ENCODE results near the gene NXPH2.

The NXPH2 gene

DNA sequence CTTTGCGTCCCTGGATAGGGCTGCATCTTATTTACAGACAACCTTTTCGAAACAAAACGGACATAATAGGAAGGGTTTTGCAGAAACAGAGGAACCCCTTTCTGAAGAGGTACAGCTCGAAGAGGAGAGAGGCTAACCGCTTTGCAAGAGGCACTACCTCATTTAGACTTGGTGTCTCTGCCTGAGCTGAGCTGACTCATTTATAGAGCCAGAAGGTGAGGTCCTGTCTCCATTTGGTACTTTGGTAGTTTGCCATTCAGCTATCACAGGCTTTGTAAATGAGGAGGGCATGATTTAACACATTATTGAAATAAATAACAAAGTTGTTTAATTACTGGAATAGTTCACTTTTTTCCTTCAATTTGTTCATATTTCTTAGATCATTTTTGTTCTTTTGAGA is 2.2 kb upstream of the NXPH2 start:
- no peak overlapping the region for H3K27ac ChIP-seq
- DNase-seq, result no peak
- H3K4me3 ChIP-seq (ENCODE audit: low read depth, low read length), result no peak overlapping the region
- in situ Hi-C loops (cut with HindIII; ENCODE audit: low pct_ligation_motif_present, low sequenced_read_pairs), result no loop called here
- TF ChIP-seq CTCF (IDR thresholded peaks at IDR 0.05; ENCODE audit: low read depth, low read length, missing control alignments), result no peak
- H3K27me3 ChIP-seq (replicated peaks), result peaks cover 44% of the 10 kb centered on the region
- no peaks in the 10 kb centered on the region for H3K36me3 ChIP-seq (replicated peaks)

DNA sequence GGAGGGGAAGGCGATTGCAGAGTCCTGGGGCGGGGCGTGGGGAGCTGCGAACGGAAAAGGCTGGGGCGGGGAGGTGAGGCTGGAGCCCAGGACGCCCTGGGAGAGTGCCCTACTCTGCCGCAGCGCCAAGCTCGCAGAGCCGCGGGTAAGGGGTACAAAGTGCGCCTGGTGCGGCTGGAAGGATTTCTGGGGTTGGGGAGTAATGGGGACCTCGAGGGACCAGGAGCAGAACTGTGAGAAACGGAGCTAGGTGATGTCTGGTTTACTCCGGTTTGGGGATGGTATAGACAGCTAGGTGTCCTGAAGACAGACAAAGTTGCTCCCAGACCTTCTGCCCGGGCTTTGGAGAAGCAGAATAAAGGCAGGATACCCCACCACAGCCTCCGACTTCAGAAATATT is 718 bp upstream of the NXPH2 start:
- Histone ChIP-seq H3K27me3 (replicated peaks) (peaks cover 39% of the 10 kb centered on the region), H3K36me3 (replicated peaks) (no peaks in the 10 kb centered on the region), H3K27ac (no peak overlapping the region), H3K4me3 (ENCODE audit: low read depth, low read length) (no peak overlapping the region)
- DNase-seq, result no peak
- in situ Hi-C loops (cut with HindIII; ENCODE audit: low pct_ligation_motif_present, low sequenced_read_pairs), result no loop called here
- no peak for TF ChIP-seq CTCF (IDR thresholded peaks at IDR 0.05; ENCODE audit: low read depth, low read length, missing control alignments)

GRCh38 chr2:138780446-138780880 is 273 bp upstream of the NXPH2 start:
- no peaks in the 10 kb centered on the region for H3K36me3 ChIP-seq (replicated peaks)
- peaks cover 39% of the 10 kb centered on the region for H3K27me3 ChIP-seq (replicated peaks)
- in situ Hi-C loops (cut with HindIII; ENCODE audit: low pct_ligation_motif_present, low sequenced_read_pairs), result no loop called here

DNA sequence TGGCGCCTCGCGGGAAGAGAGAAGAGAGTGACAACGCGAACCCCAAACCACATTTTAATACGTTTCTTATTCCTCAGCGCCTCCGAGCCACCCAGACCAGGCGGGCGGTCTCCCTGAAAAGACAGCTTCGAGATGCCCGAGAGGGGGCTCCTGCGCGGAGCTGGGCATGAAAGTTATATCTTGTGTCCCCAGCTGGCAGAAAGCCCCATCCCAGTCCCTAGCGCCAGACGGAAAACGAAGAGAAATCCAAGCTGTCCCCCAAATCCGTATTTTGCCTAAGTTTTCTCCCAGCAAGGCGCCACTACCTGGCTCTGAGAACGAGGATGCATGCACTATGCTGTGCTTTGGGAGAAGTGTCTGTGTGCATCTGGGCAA is 797 bp downstream of the NXPH2 start:
- Histone ChIP-seq H3K36me3 (replicated peaks) (no peaks in the 10 kb centered on the region), H3K27me3 (replicated peaks) (peaks cover 37% of the 10 kb centered on the region), H3K27ac (no peak overlapping the region), H3K4me3 (ENCODE audit: low read depth, low read length) (no peak overlapping the region)
- DNase-seq, result no peak
- no peak for TF ChIP-seq CTCF (IDR thresholded peaks at IDR 0.05; ENCODE audit: low read depth, low read length, missing control alignments)
- in situ Hi-C loops (cut with HindIII; ENCODE audit: low pct_ligation_motif_present, low sequenced_read_pairs), result no loop called here

More at GRCh38 chr2:138780446-138780880, 273 bp upstream of the NXPH2 start:
- Histone ChIP-seq H3K4me3 (ENCODE audit: low read depth, low read length) (no peak overlapping the region), H3K27ac (no peak overlapping the region)
- DNase-seq, result no peak
- no peak for TF ChIP-seq CTCF (IDR thresholded peaks at IDR 0.05; ENCODE audit: low read depth, low read length, missing control alignments)

DNA sequence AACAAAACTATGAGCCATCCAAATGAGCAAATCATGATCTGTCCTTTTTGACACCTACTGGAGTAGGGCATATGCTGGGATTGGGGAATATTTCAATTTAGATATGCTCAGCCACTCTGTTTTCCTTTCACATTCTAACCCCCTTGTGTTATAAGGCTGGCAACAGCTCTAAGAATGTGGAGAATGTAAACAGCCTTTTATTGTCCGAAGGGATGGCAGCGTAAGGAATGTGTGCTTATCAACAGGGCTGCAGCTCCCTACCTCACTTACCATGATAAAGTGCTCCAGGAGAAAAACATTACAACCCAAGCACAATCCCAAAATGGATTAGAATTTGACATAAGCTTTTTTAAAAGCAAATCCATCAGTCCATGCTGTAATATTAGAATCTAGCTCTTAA is 2.2 kb downstream of the NXPH2 start:
- no peak for TF ChIP-seq CTCF (IDR thresholded peaks at IDR 0.05; ENCODE audit: low read depth, low read length, missing control alignments)
- in situ Hi-C loops (cut with HindIII; ENCODE audit: low pct_ligation_motif_present, low sequenced_read_pairs), result no loop called here
- H3K4me3 ChIP-seq (ENCODE audit: low read depth, low read length), result no peak overlapping the region
- H3K36me3 ChIP-seq (replicated peaks), result no peaks in the 10 kb centered on the region
- no peak overlapping the region for H3K27ac ChIP-seq
- peaks cover 37% of the 10 kb centered on the region for H3K27me3 ChIP-seq (replicated peaks)
- peak; percentile 1 for DNase-seq

DNA sequence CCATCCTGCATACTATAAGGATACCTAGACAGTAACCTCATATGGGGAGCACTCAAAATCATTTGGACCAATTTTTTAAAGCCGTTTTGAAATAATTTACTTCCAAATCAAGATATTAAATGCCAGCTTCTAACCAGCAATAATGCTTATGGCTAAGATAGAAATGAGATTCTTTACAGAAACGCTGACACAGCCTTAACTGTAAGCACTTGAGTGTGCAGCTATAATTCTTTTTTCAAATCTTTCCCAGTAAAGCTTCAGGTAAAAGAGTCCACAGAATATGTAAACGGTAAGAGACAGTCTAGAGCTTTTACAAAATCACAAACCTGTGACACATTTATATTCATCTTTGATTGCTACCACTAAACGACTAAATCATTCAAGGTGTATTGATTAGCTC is 4.5 kb downstream of the NXPH2 start:
- in situ Hi-C loops (cut with HindIII; ENCODE audit: low pct_ligation_motif_present, low sequenced_read_pairs), result no loop called here
- TF ChIP-seq CTCF (IDR thresholded peaks at IDR 0.05; ENCODE audit: low read depth, low read length, missing control alignments), result no peak
- DNase-seq, result no peak
- Histone ChIP-seq H3K27me3 (replicated peaks) (peaks cover 25% of the 10 kb centered on the region), H3K4me3 (ENCODE audit: low read depth, low read length) (no peak overlapping the region), H3K27ac (no peak overlapping the region), H3K36me3 (replicated peaks) (no peaks in the 10 kb centered on the region)

Measured in brain microvascular endothelial cell (primary cell).